GM12878 (cell line): Measurements from ENCODE around the gene DYNC2LI1. TPM values are rescaled to one million over a fixed set of nuclear protein-coding genes. Genes with fewer than 3 reads are reported as not detected.

Source experiments
- ATF7 ChIP-seq: fragments of 450-650 bp; IDR thresholded peaks from 2 replicates; pipeline ENCODE4 v1.6.1; 2016; ENCODE audit warnings: low read depth, mild to moderate bottlenecking
- BHLHE40 ChIP-seq, 2 experiments: fragments of 450-650 bp in 1 of 2; IDR thresholded peaks; 2 replicates each; pipeline ENCODE4 v1.6.1; 2011 to 2017; ENCODE audit warnings: low read depth in 2 of 2, borderline replicate concordance in 1 of 2, improper control_type of control experiment in 1 of 2, low read length in 1 of 2, mild to moderate bottlenecking in 1 of 2
- BRCA1 ChIP-seq: IDR thresholded peaks from 2 replicates; pipeline ENCODE4 v1.6.1; 2011; ENCODE audit warnings: low read depth, low read length, improper control_type of control experiment
- CEBPB ChIP-seq, 2 experiments: fragments of 150-350 bp in 1 of 2; IDR thresholded peaks; 2 replicates each; pipeline ENCODE4 v1.6.1; 2012 to 2014; ENCODE audit warnings: low read depth in 2 of 2, low read length in 2 of 2, borderline replicate concordance in 1 of 2, inconsistent platforms in 1 of 2
- CREM ChIP-seq: IDR thresholded peaks from 2 replicates; pipeline ENCODE4 v1.6.1; 2014; ENCODE audit warnings: antibody characterized with exemption, low read depth
- E4F1 ChIP-seq: fragments of 450-650 bp; IDR thresholded peaks from 2 replicates; pipeline ENCODE4 v1.6.1; 2018; ENCODE audit warnings: borderline replicate concordance, mild to moderate bottlenecking; ENCODE audit not compliant: partially characterized antibody
- HDAC6 ChIP-seq: fragments of 200-600 bp; sonication (generic); IDR thresholded peaks from one replicate; pipeline ENCODE4 v1.8.0; 2017; ENCODE audit warnings: antibody characterized with exemption; ENCODE audit not compliant: unreplicated experiment
- IKZF2 ChIP-seq, 2 experiments: fragments of 450-650 bp; IDR thresholded peaks; 2 replicates each; pipeline ENCODE4 v1.6.1; 2017; ENCODE audit warnings: mild to moderate bottlenecking in 2 of 2, moderate library complexity in 2 of 2
- MEF2B ChIP-seq: fragments of 450-650 bp; IDR thresholded peaks from 2 replicates; pipeline ENCODE4 v1.6.1; 2018; ENCODE audit warnings: mild to moderate bottlenecking, moderate library complexity; ENCODE audit not compliant: partially characterized antibody, poor library complexity, severe bottlenecking
- MTA2 ChIP-seq: fragments of 450-650 bp; IDR thresholded peaks from 2 replicates; pipeline ENCODE4 v1.6.1; 2016; ENCODE audit warnings: low read depth, mild to moderate bottlenecking, moderate library complexity
- MXI1 ChIP-seq: fragments of 150-350 bp; IDR thresholded peaks from 2 replicates; pipeline ENCODE4 v1.6.1; 2011; ENCODE audit warnings: low read depth, mild to moderate bottlenecking, inconsistent platforms, low read length, improper control_type of control experiment
- NBN ChIP-seq: fragments of 450-650 bp; IDR thresholded peaks from 2 replicates; pipeline ENCODE4 v1.6.1; 2016
- NR2C1 ChIP-seq: fragments of 450-650 bp; IDR thresholded peaks from 2 replicates; pipeline ENCODE4 v1.6.1; 2017; ENCODE audit warnings: antibody characterized with exemption, mild to moderate bottlenecking, moderate library complexity
- NR2C2 ChIP-seq: IDR thresholded peaks from 2 replicates; pipeline ENCODE4 v1.6.1; 2011; ENCODE audit warnings: borderline replicate concordance, low read depth; ENCODE audit not compliant: control insufficient read depth, insufficient read length
- PML ChIP-seq: IDR thresholded peaks from 2 replicates; pipeline ENCODE4 v1.6.1; 2012; ENCODE audit warnings: low read length, inconsistent platforms
- POLR2A ChIP-seq: IDR thresholded peaks from 2 replicates; pipeline ENCODE4 v1.6.1; 2011; ENCODE audit warnings: low read depth, mild to moderate bottlenecking, low read length
- RB1 ChIP-seq: fragments of 450-650 bp; formaldehyde crosslinking; IDR thresholded peaks from 2 replicates; pipeline ENCODE4 v1.6.1; 2017; ENCODE audit warnings: mild to moderate bottlenecking, borderline replicate concordance
- SIX5 ChIP-seq: IDR thresholded peaks from 2 replicates; pipeline ENCODE4 v1.6.1; 2011; ENCODE audit warnings: mild to moderate bottlenecking, low read depth, low read length, moderate library complexity; ENCODE audit not compliant: severe bottlenecking
- YY1 ChIP-seq: IDR thresholded peaks from 2 replicates; pipeline ENCODE4 v1.6.1; 2011; ENCODE audit warnings: low read depth, mild to moderate bottlenecking, low read length
- ZNF24 ChIP-seq: fragments of 450-650 bp; IDR thresholded peaks from 2 replicates; pipeline ENCODE4 v1.6.1; 2017; ENCODE audit warnings: antibody characterized with exemption, mild to moderate bottlenecking
- ZNF622 ChIP-seq: fragments of 450-650 bp; IDR thresholded peaks from 2 replicates; pipeline ENCODE4 v1.6.1; 2017; ENCODE audit warnings: mild to moderate bottlenecking, inconsistent platforms
- polyA plus RNA-seq, 11 experiments: library from polyadenylated mRNA; depleted of rRNA in 4 of 11; unstranded in 6 of 11; stranded (reverse) in 5 of 11; fragments of >200 nt; fragmentation: Nextera tagmentation in 4 of 11; fragmentation: Illumina TruSeq in 1 of 11; extraction: Ambion mirVana in 4 of 11; extraction: Trizol in 1 of 11; gene quantifications; 1 replicate in 1 of 11; 2 replicates in 10 of 11; pipeline versions ENCODE4 v1.2.1 to v1.2.3, GENCODE V29; 2011 to 2016; ENCODE audit warnings: inconsistent platforms in 2 of 11, missing spikeins in 2 of 11, low read depth in 1 of 11
- total RNA-seq, 4 experiments: library from RNA; depleted of rRNA in 3 of 4; stranded (reverse); fragments of >200 nt in 3 of 4; fragmentation: Illumina TruSeq in 1 of 4; extraction: Trizol in 1 of 4; gene quantifications; 2 replicates each; pipeline versions ENCODE4 v1.2.1 to v1.2.3, GENCODE V29; 2013 to 2021
- TF ChIP-seq, protein P1 (sequence below): IDR thresholded peaks from 2 replicates; pipeline ENCODE4 v1.6.1; 2012; ENCODE audit warnings: mild to moderate bottlenecking, low read depth, low read length
- TF ChIP-seq, protein P2 (sequence below): fragments of 450-650 bp; IDR thresholded peaks from 2 replicates; pipeline ENCODE4 v1.6.1; 2016; ENCODE audit warnings: mild to moderate bottlenecking

The DYNC2LI1 gene
- total and polyA plus RNA-seq, 10 of the 15 experiments (the other 5 are each of a cell fraction or from before 2014, with no cell fraction given), result 9.5 to 27.3 (median 19.3) TPM

GRCh38 chr2:43773876-43774613, at the start of gene DYNC2LI1 (continued):
- TF ChIP-seq NR2C2 (no peak), ZNF622 (no peak), E4F1 (peak; percentile 58), CREM (peak; percentile 96), PML (no peak), ZNF24 (no peak), SIX5 (peak; percentile 95), MXI1 (peak; percentile 98), MEF2B (peak; percentile 83), ATF7 (peak; percentile 75), RB1 (peak; percentile 94), IKZF2 (IDR thresholded peaks at IDR 0.05) (peak; percentile 45 to 61; a peak in 3 of 4 replicates), BHLHE40 (IDR thresholded peaks at IDR 0.05; ENCODE audit: borderline replicate concordance in 1 of 2, low read depth in 2 of 2, low read length in 1 of 2) (peak in 1 of 2 experiments; percentile 20; a peak in 1 of 4 replicates), NR2C1 (peak; percentile 85), HDAC6 (no peak), POLR2A (peak; percentile 64), CEBPB (IDR thresholded peaks at IDR 0.05; ENCODE audit: borderline replicate concordance in 1 of 2, low read depth in 2 of 2, low read length in 2 of 2) (no peak), NBN (peak; percentile 81), MTA2 (peak; percentile 40; the same call in 1 of the 2 replicates), BRCA1 (no peak), YY1 (peak; percentile 68)
- TF ChIP-seq, protein P1, sequence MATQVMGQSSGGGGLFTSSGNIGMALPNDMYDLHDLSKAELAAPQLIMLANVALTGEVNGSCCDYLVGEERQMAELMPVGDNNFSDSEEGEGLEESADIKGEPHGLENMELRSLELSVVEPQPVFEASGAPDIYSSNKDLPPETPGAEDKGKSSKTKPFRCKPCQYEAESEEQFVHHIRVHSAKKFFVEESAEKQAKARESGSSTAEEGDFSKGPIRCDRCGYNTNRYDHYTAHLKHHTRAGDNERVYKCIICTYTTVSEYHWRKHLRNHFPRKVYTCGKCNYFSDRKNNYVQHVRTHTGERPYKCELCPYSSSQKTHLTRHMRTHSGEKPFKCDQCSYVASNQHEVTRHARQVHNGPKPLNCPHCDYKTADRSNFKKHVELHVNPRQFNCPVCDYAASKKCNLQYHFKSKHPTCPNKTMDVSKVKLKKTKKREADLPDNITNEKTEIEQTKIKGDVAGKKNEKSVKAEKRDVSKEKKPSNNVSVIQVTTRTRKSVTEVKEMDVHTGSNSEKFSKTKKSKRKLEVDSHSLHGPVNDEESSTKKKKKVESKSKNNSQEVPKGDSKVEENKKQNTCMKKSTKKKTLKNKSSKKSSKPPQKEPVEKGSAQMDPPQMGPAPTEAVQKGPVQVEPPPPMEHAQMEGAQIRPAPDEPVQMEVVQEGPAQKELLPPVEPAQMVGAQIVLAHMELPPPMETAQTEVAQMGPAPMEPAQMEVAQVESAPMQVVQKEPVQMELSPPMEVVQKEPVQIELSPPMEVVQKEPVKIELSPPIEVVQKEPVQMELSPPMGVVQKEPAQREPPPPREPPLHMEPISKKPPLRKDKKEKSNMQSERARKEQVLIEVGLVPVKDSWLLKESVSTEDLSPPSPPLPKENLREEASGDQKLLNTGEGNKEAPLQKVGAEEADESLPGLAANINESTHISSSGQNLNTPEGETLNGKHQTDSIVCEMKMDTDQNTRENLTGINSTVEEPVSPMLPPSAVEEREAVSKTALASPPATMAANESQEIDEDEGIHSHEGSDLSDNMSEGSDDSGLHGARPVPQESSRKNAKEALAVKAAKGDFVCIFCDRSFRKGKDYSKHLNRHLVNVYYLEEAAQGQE, result no peak
- TF ChIP-seq, protein P2, sequence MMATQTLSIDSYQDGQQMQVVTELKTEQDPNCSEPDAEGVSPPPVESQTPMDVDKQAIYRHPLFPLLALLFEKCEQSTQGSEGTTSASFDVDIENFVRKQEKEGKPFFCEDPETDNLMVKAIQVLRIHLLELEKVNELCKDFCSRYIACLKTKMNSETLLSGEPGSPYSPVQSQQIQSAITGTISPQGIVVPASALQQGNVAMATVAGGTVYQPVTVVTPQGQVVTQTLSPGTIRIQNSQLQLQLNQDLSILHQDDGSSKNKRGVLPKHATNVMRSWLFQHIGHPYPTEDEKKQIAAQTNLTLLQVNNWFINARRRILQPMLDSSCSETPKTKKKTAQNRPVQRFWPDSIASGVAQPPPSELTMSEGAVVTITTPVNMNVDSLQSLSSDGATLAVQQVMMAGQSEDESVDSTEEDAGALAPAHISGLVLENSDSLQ, result no peak
